HG02938 (cell line): Measurements from ENCODE around the gene POLA1.
"Not testable (repeated sequence)": the region's sequence is repeated elsewhere in the genome, so short reads cannot be mapped to it uniquely, and the experiment has no call there.

Experiments used
- ATAC-seq: cut with Tn5 transposase; IDR thresholded peaks from one replicate; pipeline ENCODE4 v1.9.1; 2021; ENCODE audit warnings: mild to moderate bottlenecking, moderate library complexity; ENCODE audit not compliant: unreplicated experiment

The POLA1 gene

GRCh38 chrX:24777660-24778059 lies 83.9 kb downstream of the POLA1 start:
- peak; percentile 98 for ATAC-seq

GRCh38 chrX:24782011-24782410 lies 88.3 kb downstream of the POLA1 start:
- ATAC-seq, result no peak

DNA sequence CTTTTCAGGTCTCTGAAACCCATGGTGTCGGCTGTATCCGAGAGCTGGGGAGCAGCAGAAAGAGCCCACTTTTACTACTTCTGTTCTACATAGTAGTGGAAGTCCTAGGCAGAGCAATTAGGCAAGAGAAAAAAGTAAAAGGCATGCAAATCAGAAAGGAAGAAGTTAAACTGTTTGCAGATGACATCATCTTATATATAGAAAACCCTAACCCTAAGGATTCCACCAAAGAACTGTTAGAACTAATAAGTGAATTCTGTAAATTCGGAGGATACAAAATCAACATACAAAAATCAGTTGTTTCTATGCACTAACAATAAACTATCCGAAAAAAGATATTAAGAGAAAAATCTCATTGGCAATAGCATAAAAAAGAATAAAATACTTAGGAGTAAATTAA lies 95.3 kb downstream of the POLA1 start:
- ATAC-seq, result no peak

GRCh38 chrX:24790166-24790565 lies 96.4 kb downstream of the POLA1 start:
- ATAC-seq, result no peak

- ATAC-seq, result no peak
These were observed 102.5 kb downstream of the POLA1 start for GRCh38 chrX:24796204-24796603.

DNA sequence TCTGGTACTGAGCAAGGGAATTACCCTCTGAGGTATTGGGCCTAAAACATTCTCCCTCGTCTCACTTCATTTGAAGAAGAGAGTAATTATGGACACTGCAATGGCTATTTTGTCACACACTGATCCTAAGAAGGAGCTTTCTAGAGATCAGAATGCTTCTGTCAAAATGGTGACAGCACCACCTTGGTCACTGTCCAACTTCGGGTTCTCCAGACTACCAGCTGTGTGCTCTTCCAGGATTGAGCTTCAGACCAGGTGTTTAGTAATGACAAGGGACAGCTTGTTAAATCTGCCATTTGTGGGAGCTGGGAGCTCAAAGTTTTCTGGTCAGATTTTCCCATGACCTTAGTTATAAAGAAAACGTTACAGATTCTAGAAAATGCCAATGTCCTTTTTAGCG lies 105.4 kb downstream of the POLA1 start:
- ATAC-seq, result no peak

DNA sequence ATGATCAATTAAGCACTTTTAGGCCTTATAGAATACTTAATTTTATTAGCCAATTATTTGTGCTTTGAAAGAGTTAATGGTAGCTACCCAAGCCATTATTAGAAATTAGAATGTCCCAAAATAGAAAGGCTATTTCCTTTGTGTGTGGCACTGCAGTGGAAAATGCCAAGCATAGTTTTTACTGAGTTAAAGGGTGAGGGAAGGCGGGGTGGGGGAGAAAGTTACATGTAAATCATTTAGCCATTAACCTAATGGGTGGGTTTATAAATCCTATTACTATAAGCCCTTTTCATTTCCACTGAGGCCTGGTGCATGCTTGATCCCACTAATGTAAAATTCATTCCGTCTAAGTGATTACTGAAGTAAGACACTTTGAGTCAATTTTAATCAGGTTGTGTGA lies 105.8 kb downstream of the POLA1 start:
- ATAC-seq, result no peak

GRCh38 chrX:24805201-24805600 lies 111.5 kb downstream of the POLA1 start:
- no peak for ATAC-seq

DNA sequence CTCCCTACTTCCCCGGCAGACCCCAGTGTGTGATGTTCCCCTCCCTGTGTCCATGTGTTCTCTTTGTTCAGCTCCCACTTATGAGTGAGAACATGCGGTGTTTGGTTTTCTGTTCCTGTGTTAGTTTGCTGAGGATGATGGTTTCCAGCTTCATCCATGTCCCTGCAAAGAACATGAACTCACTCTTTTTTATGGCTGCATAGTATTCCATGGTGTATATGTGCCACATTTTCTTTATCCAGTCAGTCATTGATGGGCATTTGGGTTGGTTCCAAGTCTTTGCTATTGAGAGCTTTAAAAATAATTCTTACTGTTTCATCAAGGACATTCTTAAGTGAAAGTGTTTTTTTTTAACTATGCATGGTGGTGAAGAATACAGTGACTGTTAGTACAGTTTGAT lies 126.1 kb downstream of the POLA1 start:
- not testable (repeated sequence) for ATAC-seq

DNA sequence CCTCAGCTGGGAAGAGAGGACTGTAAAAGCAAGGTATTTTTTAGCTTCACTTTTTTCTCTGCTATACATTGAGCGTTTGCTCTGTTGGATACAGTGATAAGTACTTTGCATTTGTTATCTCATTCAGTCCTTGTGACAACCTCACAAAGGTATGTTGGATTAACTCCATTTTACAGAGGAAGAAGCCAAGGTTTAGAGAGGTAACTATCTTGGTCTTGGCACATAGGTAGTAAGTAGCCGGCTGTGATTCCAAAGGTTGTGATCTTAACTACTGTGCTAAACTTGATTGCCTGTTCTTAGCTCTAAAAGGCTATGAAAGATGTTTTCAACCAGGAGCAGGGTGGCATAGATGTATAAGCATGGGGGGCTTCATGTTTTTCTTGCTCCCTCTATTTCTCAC lies 134.4 kb downstream of the POLA1 start:
- no peak for ATAC-seq

GRCh38 chrX:24828600-24828999 lies 134.9 kb downstream of the POLA1 start:
- ATAC-seq, result no peak

- ATAC-seq, result no peak
These were observed 140.0 kb downstream of the POLA1 start for GRCh38 chrX:24833695-24834094.

DNA sequence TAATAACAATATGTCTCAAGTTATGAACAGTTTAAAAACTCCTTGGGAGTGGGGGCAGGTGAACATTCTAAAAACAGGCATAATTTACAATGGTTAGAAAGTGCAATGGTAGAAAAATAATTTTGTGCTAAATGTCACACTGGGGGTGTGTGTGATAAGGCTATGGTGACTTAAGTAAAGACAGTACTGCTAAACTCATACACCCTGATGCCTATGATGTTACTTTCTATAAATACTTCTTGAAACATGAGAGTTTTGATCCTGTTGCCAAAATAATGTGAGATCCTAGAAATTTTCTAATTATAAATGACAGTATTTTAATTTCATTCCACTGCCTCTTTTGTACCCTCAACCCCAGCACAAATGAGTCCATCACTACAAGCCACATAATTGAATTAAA lies 144.2 kb downstream of the POLA1 start:
- no peak for ATAC-seq

DNA sequence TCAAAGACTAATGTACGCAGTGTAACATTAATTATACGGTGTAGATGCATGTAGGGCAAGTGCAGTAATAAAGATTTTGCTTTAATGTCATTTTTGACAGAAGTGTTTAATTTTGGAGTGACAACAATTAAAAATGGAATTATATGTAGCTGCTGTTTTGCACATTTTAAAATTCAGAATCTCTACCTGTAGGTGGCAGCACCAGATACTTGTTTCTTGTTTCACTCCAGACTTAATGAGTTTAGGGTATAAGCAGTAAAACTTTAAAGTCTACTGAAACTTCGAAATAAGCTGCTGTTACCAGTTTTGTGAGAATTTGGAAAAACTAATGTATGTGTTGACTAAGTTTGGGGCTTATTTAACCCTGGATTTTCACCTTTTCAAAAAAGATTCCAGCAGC lies 144.9 kb downstream of the POLA1 start:
- ATAC-seq, result no peak

DNA sequence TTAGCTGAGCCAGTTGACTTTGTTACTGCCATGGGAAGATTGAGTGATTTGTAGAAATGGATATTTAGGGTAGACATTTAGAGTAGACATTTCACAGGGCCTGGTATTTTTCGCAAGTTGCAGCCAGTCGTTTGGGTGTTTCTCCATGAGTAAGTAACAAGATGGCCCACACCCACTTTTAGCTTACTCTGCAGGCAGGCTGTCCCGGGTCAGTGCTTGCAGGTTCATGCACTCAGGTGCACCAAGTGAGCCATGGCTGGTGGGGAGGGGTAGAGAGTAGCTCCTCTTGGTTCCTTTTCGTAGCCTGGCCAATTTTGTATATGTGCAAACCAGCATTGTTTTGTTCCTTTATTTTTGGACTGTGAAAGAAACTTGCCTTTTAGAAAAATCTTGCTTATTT lies 145.6 kb downstream of the POLA1 start:
- ATAC-seq, result no peak

- ATAC-seq, result no peak
These were observed 148.8 kb downstream of the POLA1 start for GRCh38 chrX:24842486-24842885.

DNA sequence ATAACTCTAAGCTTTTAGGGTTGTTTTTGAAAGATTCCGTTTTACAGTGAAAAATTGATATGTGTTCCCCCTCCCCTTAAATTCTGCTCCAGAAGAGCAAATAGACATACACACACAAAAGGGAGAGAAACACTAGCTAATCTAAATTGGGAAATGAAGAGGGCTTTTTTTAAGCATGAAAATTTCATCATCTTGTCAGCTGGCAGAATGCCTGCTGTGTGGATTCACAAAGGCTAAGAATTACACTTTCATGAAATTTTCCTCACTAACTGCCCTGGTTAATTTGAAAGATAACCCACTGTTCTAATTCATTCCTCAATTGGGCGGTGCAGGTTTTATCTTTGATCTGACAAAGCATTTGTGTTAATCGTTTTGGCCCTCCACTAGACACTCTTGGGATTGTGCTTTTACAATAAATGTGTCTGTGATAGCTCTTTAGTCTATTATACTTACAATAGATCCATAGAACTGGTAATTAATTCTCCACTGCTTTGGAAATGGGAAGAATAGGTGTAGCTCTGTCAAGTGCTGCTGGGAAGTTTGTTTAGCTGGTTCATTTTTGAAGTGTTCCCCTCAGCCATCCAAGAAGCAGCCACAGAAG lies 152.9 kb downstream of the POLA1 start:
- ATAC-seq, result no peak

DNA sequence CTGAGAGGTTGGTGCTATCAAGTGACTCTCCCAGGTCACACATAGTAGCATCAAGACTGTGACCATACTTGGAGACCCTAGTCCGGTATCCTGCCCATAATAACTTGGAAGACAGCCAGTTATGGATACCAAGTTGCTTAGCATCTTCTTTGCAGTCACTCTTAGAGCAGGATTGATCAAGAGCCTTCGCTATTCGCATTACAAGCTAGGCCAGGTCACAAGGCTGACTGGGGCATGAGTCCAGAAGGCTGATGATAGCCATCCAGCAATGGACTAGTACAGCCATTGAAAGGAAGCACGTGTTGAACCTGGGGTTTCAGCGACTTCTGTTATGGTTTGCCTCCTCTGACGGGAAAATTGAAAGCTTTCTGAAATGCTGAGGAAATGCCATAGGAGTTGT lies 157.6 kb downstream of the POLA1 start:
- ATAC-seq, result no peak

GRCh38 chrX:24851780-24852179 lies 158.1 kb downstream of the POLA1 start:
- no peak for ATAC-seq

DNA sequence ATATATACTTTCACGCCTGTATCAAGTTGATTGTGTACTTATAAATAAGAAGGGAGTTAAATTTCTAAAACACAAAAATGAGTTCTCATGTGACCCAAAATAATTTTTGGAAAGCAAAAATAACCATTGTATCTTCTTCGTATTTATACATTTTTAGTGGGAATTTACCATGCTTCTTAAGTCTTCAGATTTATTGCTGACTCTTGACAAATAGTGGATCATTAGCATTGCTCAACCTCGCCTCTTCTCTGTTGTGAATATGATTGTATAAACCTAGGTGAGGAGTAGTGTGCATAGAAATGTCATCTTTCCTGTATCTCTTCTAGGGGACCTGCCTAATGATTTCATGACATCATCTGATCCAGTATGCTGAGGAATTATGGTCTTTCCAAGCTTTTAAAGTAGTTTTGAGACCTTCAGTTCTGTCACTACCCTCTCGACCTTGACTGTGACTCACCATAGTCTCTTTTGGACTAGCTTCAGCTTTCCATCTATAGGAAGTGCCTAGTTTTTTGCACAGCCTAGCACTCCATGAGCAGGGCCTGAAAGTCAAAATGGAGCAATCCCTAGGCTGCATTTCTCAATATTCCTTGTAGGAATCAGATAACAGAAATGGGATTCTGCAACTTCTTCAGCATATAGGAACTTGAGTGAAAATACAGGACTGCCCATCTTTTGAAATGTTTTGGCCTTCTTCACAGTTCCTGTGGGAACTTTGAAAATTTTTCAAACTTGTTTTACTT lies 164.5 kb downstream of the POLA1 start:
- no peak for ATAC-seq

DNA sequence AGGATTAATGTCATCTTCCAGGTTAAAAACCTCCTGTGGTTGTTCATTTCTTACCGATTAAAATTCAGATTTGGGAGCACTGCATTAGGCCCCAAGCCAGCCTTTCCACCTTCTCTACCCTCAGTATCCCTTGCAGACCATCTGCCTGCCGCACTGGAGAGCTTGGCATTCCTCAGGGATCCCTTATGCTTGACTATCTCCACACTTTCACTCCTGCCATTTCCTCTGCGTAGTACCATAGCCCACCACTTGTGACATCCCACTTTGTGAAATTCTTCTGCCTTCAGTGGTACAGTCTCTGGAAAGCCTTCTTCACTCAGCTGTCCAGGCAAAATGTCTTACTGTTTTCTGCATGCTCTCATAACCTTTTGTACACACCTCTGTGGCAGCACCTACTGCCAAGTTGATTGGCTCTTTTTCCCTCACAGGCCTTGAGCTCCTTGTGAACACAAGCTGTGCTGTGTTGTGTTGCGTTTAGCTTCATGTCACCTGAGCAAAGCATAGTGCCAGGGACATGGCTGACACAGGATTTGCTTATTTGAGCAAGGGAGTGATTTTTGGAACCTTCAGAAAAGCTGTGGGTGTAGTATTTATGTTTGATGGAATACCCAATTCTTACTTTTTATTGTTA lies 165.6 kb downstream of the POLA1 start:
- no peak for ATAC-seq

GRCh38 chrX:24860140-24860539 lies 166.4 kb downstream of the POLA1 start:
- no peak for ATAC-seq
